Erythroblast (primary cell): ENCODE data around the gene POLR1C.

Experiments used
- GATA1 ChIP-seq: IDR thresholded peaks from 2 replicates; pipeline ENCODE4 v1.6.1; 2011; ENCODE audit warnings: low read depth, mild to moderate bottlenecking, control low read depth, low read length, moderate library complexity
- POLR2A ChIP-seq: IDR thresholded peaks from 2 replicates; pipeline ENCODE4 v1.6.1; 2011; ENCODE audit warnings: mild to moderate bottlenecking, low read length

DNA sequence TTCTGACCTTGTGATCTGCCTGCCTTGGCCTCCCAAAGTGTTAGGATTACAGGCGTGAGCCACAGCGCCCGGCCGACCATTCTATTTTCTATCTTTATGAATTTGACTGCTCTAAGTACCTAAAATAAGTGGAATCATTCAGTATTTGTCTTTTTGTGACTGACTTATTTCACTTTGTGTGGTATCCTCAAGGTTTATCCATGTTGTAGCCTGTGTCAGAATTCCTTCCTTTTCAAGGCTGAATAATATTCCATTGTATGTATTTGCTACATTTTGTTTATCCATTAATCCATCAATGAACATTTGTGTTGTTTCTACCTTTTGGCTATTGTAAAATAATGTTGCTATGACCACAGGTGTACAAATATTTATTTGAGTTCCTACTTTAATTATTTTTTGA lies 44.4 kb upstream of the POLR1C start:
- TF ChIP-seq POLR2A, result no peak
- no peak for TF ChIP-seq GATA1
